Immature natural killer cell (primary cell): ENCODE results near the gene TTC7B. TPM values are rescaled to one million over a fixed set of nuclear protein-coding genes. Genes with fewer than 3 reads are reported as not detected.

ENCODE experiments used
- DNase-seq, 3 donors: peaks; one replicate each; pipeline ENCODE4 v3.0.0; 2022; ENCODE audit warnings: mixed read lengths in 1 of 3
- H3K27ac Mint-ChIP-seq, 6 donors: one replicate each; pipeline ENCODE4 v1.8.0; 2020; ENCODE audit warnings: mixed read lengths in 6 of 6, mild to moderate bottlenecking in 5 of 6, inconsistent platforms in 4 of 6, moderate library complexity in 3 of 6
- H3K27me3 Mint-ChIP-seq, 3 donors: one replicate each; pipeline ENCODE4 v1.8.0; 2020 to 2021; ENCODE audit warnings: low read depth in 3 of 3, mild to moderate bottlenecking in 3 of 3, mixed read lengths in 3 of 3, moderate library complexity in 3 of 3, inconsistent platforms in 1 of 3
- H3K36me3 Mint-ChIP-seq, 3 donors: one replicate each; pipeline ENCODE4 v1.8.0; 2020; ENCODE audit warnings: mixed read lengths in 3 of 3, inconsistent platforms in 2 of 3, mild to moderate bottlenecking in 2 of 3
- H3K4me1 Mint-ChIP-seq, 2 donors: one replicate each; pipeline ENCODE4 v1.8.0; 2020; ENCODE audit warnings: inconsistent platforms in 2 of 2, mild to moderate bottlenecking in 2 of 2, mixed read lengths in 2 of 2, moderate library complexity in 1 of 2
- H3K4me3 Mint-ChIP-seq, 5 donors: one replicate each; pipeline ENCODE4 v1.8.0; 2020; ENCODE audit warnings: mild to moderate bottlenecking in 5 of 5, mixed read lengths in 5 of 5, inconsistent platforms in 3 of 5, moderate library complexity in 3 of 5
- H3K9me3 Mint-ChIP-seq, 6 donors: one replicate each; pipeline ENCODE4 v1.8.0; 2020; ENCODE audit warnings: mild to moderate bottlenecking in 6 of 6, mixed read lengths in 6 of 6, inconsistent platforms in 4 of 6, moderate library complexity in 3 of 6
- polyA plus RNA-seq, 3 donors: library from polyadenylated mRNA; unstranded; fragments of 300-500 nt; fragmentation: Illumina TruSeq; gene quantifications; one replicate each; pipeline ENCODE4 v1.2.3, GENCODE V29; 2021

TTC7B gene
- polyA plus RNA-seq, 3 donors from 2014 or later, result 1.0 to 1.1 TPM; not detected in 1

- H3K4me3 Mint-ChIP-seq, result no peak overlapping the region
- peaks cover 2 to 9% (median 3%) of the 10 kb centered on the region in 3 donors for H3K27me3 Mint-ChIP-seq
- H3K27ac Mint-ChIP-seq, result no peak overlapping the region
- peaks cover 0 to 12% (median under 1%) of the 10 kb centered on the region in 6 donors for H3K9me3 Mint-ChIP-seq
- no peaks in the 10 kb centered on the region for H3K36me3 Mint-ChIP-seq
- DNase-seq, result no peak
- H3K4me1 Mint-ChIP-seq, result no peaks in the 10 kb centered on the region
Measured at GRCh38 chr14:90743826-90744225, 72.4 kb downstream of the TTC7B start.

DNA sequence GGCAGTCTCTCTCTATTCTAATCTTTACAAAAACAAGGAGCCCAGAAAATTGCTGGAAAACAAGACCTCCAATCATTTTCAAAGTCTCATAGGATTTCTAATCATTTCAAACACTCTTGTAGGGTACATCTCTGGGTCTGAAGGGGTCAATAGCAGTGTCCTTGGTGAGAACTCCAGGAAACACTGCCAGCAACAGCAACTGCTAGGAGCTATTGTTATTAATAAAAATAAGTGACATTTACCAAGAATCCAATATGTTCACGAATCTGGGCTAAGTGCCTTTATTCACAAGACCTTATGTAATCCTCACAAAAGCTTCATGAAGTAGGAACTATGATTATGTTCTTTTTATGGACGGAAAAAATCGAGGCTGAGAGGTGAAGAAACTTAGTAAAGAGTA, 72.8 kb downstream of the TTC7B start:
- DNase-seq, result no peak
- H3K27ac Mint-ChIP-seq, result no peak overlapping the region
- no peaks in the 10 kb centered on the region for H3K4me1 Mint-ChIP-seq
- H3K36me3 Mint-ChIP-seq, result no peaks in the 10 kb centered on the region
- peaks cover 0 to 8% (median 0%) of the 10 kb centered on the region in 6 donors for H3K9me3 Mint-ChIP-seq
- H3K27me3 Mint-ChIP-seq, result peaks cover 2 to 9% (median 4%) of the 10 kb centered on the region in 3 donors
- no peak overlapping the region for H3K4me3 Mint-ChIP-seq

- Mint-ChIP-seq H3K9me3 (peaks cover 0 to 2% (median 0%) of the 10 kb centered on the region in 6 donors), H3K27ac (no peak overlapping the region)
Measured at GRCh38 chr14:90742729-90743128, 73.5 kb downstream of the TTC7B start.

GRCh38 chr14:90742252-90742651, 74.0 kb downstream of the TTC7B start:
- DNase-seq, result no peak
- H3K36me3 Mint-ChIP-seq, result no peaks in the 10 kb centered on the region
- H3K27ac Mint-ChIP-seq, result no peak overlapping the region
- no peaks in the 10 kb centered on the region for H3K4me1 Mint-ChIP-seq
- peaks cover 2 to 5% (median 4%) of the 10 kb centered on the region in 3 donors for H3K27me3 Mint-ChIP-seq
- H3K9me3 Mint-ChIP-seq, result no peaks in the 10 kb centered on the region
- H3K4me3 Mint-ChIP-seq, result no peak overlapping the region

More at GRCh38 chr14:90742729-90743128, 73.5 kb downstream of the TTC7B start:
- DNase-seq, result no peak
- peaks cover 2 to 5% (median 4%) of the 10 kb centered on the region in 3 donors for H3K27me3 Mint-ChIP-seq
- H3K36me3 Mint-ChIP-seq, result no peaks in the 10 kb centered on the region
- H3K4me1 Mint-ChIP-seq, result no peaks in the 10 kb centered on the region
- H3K4me3 Mint-ChIP-seq, result no peak overlapping the region

- H3K27me3 Mint-ChIP-seq, result peaks cover 2 to 5% (median 4%) of the 10 kb centered on the region in 3 donors
- no peak overlapping the region for H3K4me3 Mint-ChIP-seq
- no peak overlapping the region for H3K27ac Mint-ChIP-seq
- DNase-seq, result no peak
- H3K4me1 Mint-ChIP-seq, result no peaks in the 10 kb centered on the region
- H3K36me3 Mint-ChIP-seq, result no peaks in the 10 kb centered on the region
- H3K9me3 Mint-ChIP-seq, result no peaks in the 10 kb centered on the region
Measured at GRCh38 chr14:90741682-90741946, 74.6 kb downstream of the TTC7B start.

- DNase-seq, result no peak
- no peaks in the 10 kb centered on the region for H3K9me3 Mint-ChIP-seq
- peaks cover 2 to 5% (median 4%) of the 10 kb centered on the region in 3 donors for H3K27me3 Mint-ChIP-seq
- no peaks in the 10 kb centered on the region for H3K36me3 Mint-ChIP-seq
- no peak overlapping the region for H3K4me3 Mint-ChIP-seq
- H3K27ac Mint-ChIP-seq, result no peak overlapping the region
- no peaks in the 10 kb centered on the region for H3K4me1 Mint-ChIP-seq
Measured at GRCh38 chr14:90740946-90741681, 75.1 kb downstream of the TTC7B start.

- no peak overlapping the region for H3K4me3 Mint-ChIP-seq
- no peak for DNase-seq
- no peaks in the 10 kb centered on the region for H3K36me3 Mint-ChIP-seq
- H3K9me3 Mint-ChIP-seq, result no peaks in the 10 kb centered on the region
- H3K4me1 Mint-ChIP-seq, result no peaks in the 10 kb centered on the region
- H3K27ac Mint-ChIP-seq, result no peak overlapping the region
- H3K27me3 Mint-ChIP-seq, result peaks cover under 1 to 4% (median 2%) of the 10 kb centered on the region in 3 donors
Measured at GRCh38 chr14:90740081-90740480, 76.1 kb downstream of the TTC7B start.

DNA sequence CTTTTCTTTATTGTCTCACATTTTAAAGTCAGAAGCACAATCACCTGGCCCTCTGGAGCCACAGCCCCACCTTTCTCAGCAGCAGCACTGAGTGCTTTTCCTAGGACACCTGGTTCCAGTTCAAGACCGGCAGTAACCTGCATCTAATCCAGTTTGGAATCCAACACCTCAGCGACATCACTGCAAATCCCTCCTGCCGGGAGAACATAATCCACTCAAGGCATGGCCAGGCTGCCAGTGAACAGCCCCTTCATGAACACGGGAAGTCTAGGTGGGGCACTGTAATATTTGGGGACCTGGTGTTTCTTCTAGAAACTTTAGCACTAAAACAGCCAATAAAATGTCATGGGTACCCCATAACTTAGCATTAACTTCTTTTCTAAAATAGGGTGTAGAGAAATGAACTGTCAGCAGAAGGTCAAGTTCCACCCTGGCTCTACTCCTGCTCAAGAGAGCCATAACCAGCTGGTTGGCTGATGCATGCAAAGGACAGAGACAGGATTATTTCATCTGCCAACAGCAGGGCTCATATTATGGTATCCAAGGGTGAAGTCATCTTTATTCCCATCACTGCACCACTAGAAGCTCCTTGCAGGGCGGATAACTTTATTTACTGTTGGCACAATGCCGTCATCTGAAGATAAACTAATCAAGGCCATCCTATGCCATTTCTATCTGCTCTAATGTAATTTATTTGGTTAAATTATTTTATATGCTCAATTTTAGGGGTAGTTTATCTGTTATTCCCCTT, 76.7 kb downstream of the TTC7B start:
- DNase-seq, result no peak
- Mint-ChIP-seq H3K4me3 (no peak overlapping the region), H3K4me1 (no peaks in the 10 kb centered on the region), H3K27ac (no peak overlapping the region), H3K27me3 (peaks cover 0 to 4% (median 2%) of the 10 kb centered on the region in 3 donors), H3K36me3 (no peaks in the 10 kb centered on the region), H3K9me3 (no peaks in the 10 kb centered on the region)

- DNase-seq, result no peak
- H3K27ac Mint-ChIP-seq, result no peak overlapping the region
- peaks cover 0 to 2% (median 0%) of the 10 kb centered on the region in 6 donors for H3K9me3 Mint-ChIP-seq
- peaks cover 0 to 2% (median 1%) of the 10 kb centered on the region in 3 donors for H3K27me3 Mint-ChIP-seq
- H3K4me3 Mint-ChIP-seq, result no peak overlapping the region
- H3K36me3 Mint-ChIP-seq, result no peaks in the 10 kb centered on the region
- no peaks in the 10 kb centered on the region for H3K4me1 Mint-ChIP-seq
Measured at GRCh38 chr14:90733139-90733808, 83.0 kb downstream of the TTC7B start.

DNA sequence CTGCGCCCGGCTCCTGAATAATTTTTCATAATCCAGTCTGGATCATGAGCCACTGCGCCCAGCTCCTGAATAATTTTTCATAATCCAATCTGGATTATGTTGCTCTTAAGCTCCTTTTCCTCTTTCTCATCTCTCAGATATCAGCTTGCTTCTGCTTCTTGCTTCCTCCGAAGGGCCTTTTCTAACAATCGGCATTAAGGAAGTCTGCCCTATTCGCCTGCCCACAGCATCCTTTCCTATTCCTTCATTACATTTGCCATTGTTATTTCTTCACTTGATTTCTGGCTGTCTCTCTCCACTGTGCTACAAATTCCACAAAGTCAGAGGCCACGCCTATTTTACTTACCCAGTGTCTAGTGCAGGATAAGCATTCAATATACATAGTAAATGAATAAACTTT, 83.5 kb downstream of the TTC7B start:
- H3K4me3 Mint-ChIP-seq, result no peak overlapping the region
- H3K27me3 Mint-ChIP-seq, result peaks cover 0 to 2% (median 1%) of the 10 kb centered on the region in 3 donors
- no peak for DNase-seq
- no peaks in the 10 kb centered on the region for H3K36me3 Mint-ChIP-seq
- H3K27ac Mint-ChIP-seq, result no peak overlapping the region
- no peaks in the 10 kb centered on the region for H3K4me1 Mint-ChIP-seq
- peaks cover 0 to 2% (median 0%) of the 10 kb centered on the region in 6 donors for H3K9me3 Mint-ChIP-seq

DNA sequence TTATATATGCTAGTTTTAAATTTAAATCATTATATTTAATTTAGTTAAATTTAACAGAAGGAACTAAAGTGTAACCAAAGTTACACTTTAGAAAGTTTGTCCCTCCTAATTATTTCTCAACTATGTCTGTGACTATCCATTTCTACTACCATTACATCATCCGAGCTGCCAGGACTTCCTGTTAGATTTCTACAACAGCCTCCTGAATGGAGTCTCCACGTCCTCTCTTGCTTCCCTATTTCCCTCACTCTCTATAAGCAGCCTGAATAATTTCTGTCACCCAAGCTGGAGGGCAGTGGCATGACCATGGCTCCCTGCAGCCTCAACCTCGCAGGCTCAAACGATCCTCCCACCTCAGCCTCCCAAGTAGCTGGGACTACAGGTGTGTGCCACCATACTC, 84.1 kb downstream of the TTC7B start:
- Mint-ChIP-seq H3K36me3 (no peaks in the 10 kb centered on the region), H3K4me3 (no peak overlapping the region), H3K4me1 (no peaks in the 10 kb centered on the region), H3K27me3 (peaks cover 0 to 2% (median 1%) of the 10 kb centered on the region in 3 donors), H3K9me3 (peaks cover 0 to 2% (median 0%) of the 10 kb centered on the region in 6 donors), H3K27ac (no peak overlapping the region)
- DNase-seq, result no peak

- H3K27me3 Mint-ChIP-seq, result peaks cover 0 to 2% (median 1%) of the 10 kb centered on the region in 3 donors
- no peak overlapping the region for H3K4me3 Mint-ChIP-seq
- H3K4me1 Mint-ChIP-seq, result no peaks in the 10 kb centered on the region
- DNase-seq, result no peak
- peaks cover 0 to 2% (median 0%) of the 10 kb centered on the region in 6 donors for H3K9me3 Mint-ChIP-seq
- no peak overlapping the region for H3K27ac Mint-ChIP-seq
- no peaks in the 10 kb centered on the region for H3K36me3 Mint-ChIP-seq
Measured at GRCh38 chr14:90731487-90731886, 84.7 kb downstream of the TTC7B start.

DNA sequence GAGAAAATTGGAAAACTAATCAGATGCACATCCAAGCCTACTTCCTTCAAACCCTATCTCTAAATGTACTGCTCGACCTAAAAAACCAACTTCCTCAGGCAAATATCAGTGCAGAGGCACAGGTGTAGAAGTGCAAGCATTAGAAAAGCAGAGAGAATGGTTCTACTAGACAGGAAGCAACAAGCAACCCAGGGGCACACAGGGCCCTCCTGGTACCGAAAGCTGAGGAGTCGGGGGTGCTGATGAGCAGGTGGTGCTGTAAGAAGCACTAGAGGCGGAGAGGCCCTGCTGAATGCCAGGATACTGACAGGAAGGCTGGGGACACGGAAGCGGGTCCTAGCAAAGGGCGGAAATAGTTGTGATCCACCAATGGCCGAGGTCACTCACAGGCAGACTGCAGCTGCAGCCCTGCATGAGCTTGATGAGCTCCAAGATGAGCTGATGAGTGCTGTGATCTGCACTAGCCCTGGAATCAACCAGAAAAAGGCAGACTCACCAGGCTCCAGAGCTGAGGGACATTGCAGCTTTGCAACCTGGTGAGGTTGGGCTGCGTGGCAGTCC, 85.9 kb downstream of the TTC7B start:
- H3K27ac Mint-ChIP-seq, result no peak overlapping the region
- DNase-seq, result no peak
- no peaks in the 10 kb centered on the region for H3K36me3 Mint-ChIP-seq
- peaks cover 0 to 2% (median 0%) of the 10 kb centered on the region in 6 donors for H3K9me3 Mint-ChIP-seq
- H3K4me3 Mint-ChIP-seq, result no peak overlapping the region
- peaks cover 0 to 3% (median 2%) of the 10 kb centered on the region in 3 donors for H3K27me3 Mint-ChIP-seq
- H3K4me1 Mint-ChIP-seq, result no peaks in the 10 kb centered on the region

GRCh38 chr14:90728951-90729350, 87.3 kb downstream of the TTC7B start:
- no peak for DNase-seq
- no peaks in the 10 kb centered on the region for H3K36me3 Mint-ChIP-seq
- H3K27me3 Mint-ChIP-seq, result peaks cover 0 to 3% (median 2%) of the 10 kb centered on the region in 3 donors
- H3K27ac Mint-ChIP-seq, result no peak overlapping the region
- no peaks in the 10 kb centered on the region for H3K4me1 Mint-ChIP-seq
- H3K4me3 Mint-ChIP-seq, result no peak overlapping the region
- peaks cover 0 to 2% (median 0%) of the 10 kb centered on the region in 6 donors for H3K9me3 Mint-ChIP-seq
